Heart right ventricle (tissue), 16 donors: Measurements from ENCODE around the gene SULF2. TPM values are rescaled to one million over a fixed set of nuclear protein-coding genes. Genes with fewer than 3 reads are reported as not detected.

Source experiments
- ATAC-seq, 8 donors: fragments of 200-7000 bp; cut with Tn5 transposase; one replicate each; pipeline ENCODE4 v1.9.1; 2020; ENCODE audit warnings: mild to moderate bottlenecking in 8 of 8, moderate library complexity in 8 of 8, moderate number of reproducible peaks in 1 of 8
- DNase-seq, 2 donors: peaks; one replicate each; pipeline ENCODE4 v3.0.0-alpha.2; 2020
- H3K27ac ChIP-seq, 10 donors: fragments of 200-600 bp; sonication (generic) in 2 of 10; one replicate each; pipeline versions ENCODE4 v1.5.0 to v1.8.0; 2020 to 2022; ENCODE audit warnings: mild to moderate bottlenecking in 3 of 10
- H3K27me3 ChIP-seq, 7 donors: fragments of 200-600 bp; one replicate each; pipeline ENCODE4 v1.8.0; 2021 to 2022; ENCODE audit warnings: mild to moderate bottlenecking in 2 of 7
- H3K36me3 ChIP-seq, 9 donors: fragments of 200-600 bp; sonication (generic) in 1 of 9; one replicate each; pipeline versions ENCODE4 v1.5.0 to v1.8.0; 2020 to 2022; ENCODE audit warnings: mild to moderate bottlenecking in 2 of 9
- H3K4me1 ChIP-seq, 9 donors: fragments of 200-600 bp; sonication (generic) in 1 of 9; one replicate each; pipeline versions ENCODE4 v1.5.0 to v1.8.0; 2020 to 2022; ENCODE audit warnings: mild to moderate bottlenecking in 4 of 9
- H3K4me3 ChIP-seq, 10 donors: fragments of 200-600 bp; sonication (generic) in 2 of 10; one replicate each; pipeline versions ENCODE4 v1.5.0 to v1.8.0; 2020 to 2022; ENCODE audit warnings: mild to moderate bottlenecking in 7 of 10, moderate library complexity in 2 of 10
- H3K9me3 ChIP-seq, 11 donors: fragments of 200-600 bp in 10 of 11; sonication (generic) in 2 of 11; one replicate each; pipeline versions ENCODE4 v1.5.0 to v1.8.0; 2013 to 2022; ENCODE audit warnings: mild to moderate bottlenecking in 2 of 11, control low read depth in 1 of 11, moderate library complexity in 1 of 11
- CTCF ChIP-seq, 9 donors: fragments of 200-600 bp; sonication (generic) in 2 of 9; IDR thresholded peaks; one replicate each; pipeline versions ENCODE4 v1.5.0 to v1.8.0; 2021 to 2022; ENCODE audit warnings: antibody characterized with exemption in 9 of 9, mild to moderate bottlenecking in 5 of 9, moderate library complexity in 1 of 9
- WGBS, 2 donors: extraction: QIAGEN DNeasy Blood & Tissue Kit; methylation state at CpG; one replicate each; pipeline ENCODE4 v1.1.7; 2013; ENCODE audit warnings: inconsistent platforms in 1 of 2; 5-methylcytosine and 5-hydroxymethylcytosine counted together
- intact Hi-C, 10 donors: fragments of 100-400 bp; cut with DNase I; formaldehyde crosslinking; loops; one replicate each; pipeline versions ENCODE4 v1.11.1 to v1.14.2; 2022
- polyA plus RNA-seq, 2 donors: library from polyadenylated mRNA; stranded (reverse); fragments of 200-250 nt; gene quantifications; one replicate each; pipeline ENCODE4 v1.2.3, GENCODE V29; 2013
- total RNA-seq, 10 donors: library from RNA; stranded (reverse); fragmentation: NEBNext Ultra II Directional in 3 of 10; extraction: Animal tissue kit (Norgen Biotek cat#: 25700) in 3 of 10; gene quantifications; one replicate each; pipeline versions ENCODE4 v1.2.1 to v1.2.4, GENCODE V29; 2021 to 2023
- donor health status: Arrhythmogenic right ventricular cardiomyopathy.
- donor health status: ischemic (EF 13 %, LVEDD 7.1; RV severe dilation, severe dysfunction).
- donor health status: healthy with polysubstance abuse.
- donor health status: DM: no; HTN: yes; CAD: no.
- donor health status: DM: no; HTN: no; CAD: no.
- donor health status: ischemic (EF 25% LVEDD 6.9; RV normal size, moderate dysfunction).
- donor health status: ischemic (EF 25% LVEDD 5.7; RV mildly dilated, moderate dysfunction).
- donor health status: healthy.
- donor health status: DM: yes; HTN: yes; CAD: no.
- donor health status: Ischemic cardiomyopathy.
- donor health status: ischemic (EF 35%, LVEDD 5.7; RV mildly dilated, moderate dysfunction).
- donor health status: nonischemic (EF 11% LVEDD 7.7; RV severe dilation, severe dysfunction).
- donor health status: DM: yes; HTN: yes; CAD: no.
- donor health status: PGD.
- donor health status: ischemic (EF 29% LVEDD 5.4; RV normal size, mild dysfunction).
- donor health status: nonischemic (EF 23%, LVEDD 6.1; RV moderate dilation, normal function).

SULF2 gene
- total and polyA plus RNA-seq, 12 donors = 16.7 to 40.6 (median 26.4) TPM

- intact Hi-C loops = no loop called here
- Histone ChIP-seq H3K4me1 (peaks cover 0 to 20% (median under 1%) of the 10 kb centered on the region in 9 donors), H3K9me3 (no peaks in the 10 kb centered on the region), H3K36me3 (peaks cover 0 to under 1% (median 0%) of the 10 kb centered on the region in 9 donors), H3K4me3 (no peak overlapping the region), H3K27me3 (peaks cover 0 to 3% (median 0%) of the 10 kb centered on the region in 7 donors), H3K27ac (no peak overlapping the region)
- 65 to 66% methylated on average over 22 of the region's 22 CpGs for WGBS, 2 donors
- TF ChIP-seq CTCF (IDR thresholded peaks at IDR 0.05) = no peak
- ATAC-seq (peak in 5 of 8 donors; percentile 42 to 62 (median 52)), DNase-seq (no peak)
These were observed 43.3 kb downstream of the SULF2 start for GRCh38 chr20:47741669-47742608.

GRCh38 chr20:47740862-47741184 is 44.5 kb downstream of the SULF2 start:
- H3K4me1 ChIP-seq = peaks cover 0 to 20% (median 4%) of the 10 kb centered on the region in 9 donors
- peak in 6 of 8 donors; percentile 16 to 64 (median 52) for ATAC-seq
- H3K36me3 ChIP-seq = peaks cover 0 to 11% (median 0%) of the 10 kb centered on the region in 9 donors
- peak in 1 of 2 donors; percentile 29 for DNase-seq
- no peak overlapping the region for H3K4me3 ChIP-seq
- no peaks in the 10 kb centered on the region for H3K9me3 ChIP-seq
- TF ChIP-seq CTCF (IDR thresholded peaks at IDR 0.05) = no peak
- peak overlapping the region in 1 of 10 donors; percentile 64 for H3K27ac ChIP-seq
- peaks cover 0 to 3% (median 0%) of the 10 kb centered on the region in 7 donors for H3K27me3 ChIP-seq
- intact Hi-C loops = no loop called here
- 54 to 58% methylated on average over 11 of the region's 11 CpGs for WGBS, 2 donors

- peaks cover 0 to 13% (median 0%) of the 10 kb centered on the region in 9 donors for H3K36me3 ChIP-seq
- ATAC-seq = no peak
- no peak for DNase-seq
These were observed 45.0 kb downstream of the SULF2 start for GRCh38 chr20:47740121-47740861.

More at GRCh38 chr20:47740121-47740861, 45.0 kb downstream of the SULF2 start:
- H3K4me1 ChIP-seq = peaks cover 0 to 20% (median 4%) of the 10 kb centered on the region in 9 donors
- no peaks in the 10 kb centered on the region for H3K9me3 ChIP-seq
- H3K4me3 ChIP-seq = no peak overlapping the region
- peaks cover 0 to 3% (median 0%) of the 10 kb centered on the region in 7 donors for H3K27me3 ChIP-seq
- H3K27ac ChIP-seq = peak overlapping the region in 2 of 10 donors; percentile 8 to 66
- no peak for TF ChIP-seq CTCF (IDR thresholded peaks at IDR 0.05)
- 73 to 74% methylated on average over 10 of the region's 10 CpGs for WGBS, 2 donors
- intact Hi-C loops = no loop called here
